Activated T-helper 2 cell treated with anti-CD3 and anti-CD28 coated beads, Interferon-gamma antibody, Interleukin-2, Interleukin-4, amounts not matched to agents 10 μg/mL and 5 μg/mL and 100 μg/mL, durations not matched to agents 14 hours and 24 hours and 36 hours (primary cell): ENCODE measurements around the gene FAM185A. TPM values are rescaled to one million over a fixed set of nuclear protein-coding genes. Genes with fewer than 3 reads are reported as not detected.
"Not testable (repeated sequence)": the region's sequence is repeated elsewhere in the genome, so short reads cannot be mapped to it uniquely, and the experiment has no call there.

Experiments used
- DNase-seq: peaks from one replicate; pipeline ENCODE4 v3.0.0; 2021; ENCODE audit warnings: low spot score
- H3K27ac Mint-ChIP-seq: one replicate; pipeline ENCODE4 v1.8.0; 2021; ENCODE audit warnings: mixed read lengths
- H3K27me3 Mint-ChIP-seq: one replicate; pipeline ENCODE4 v1.8.0; 2021; ENCODE audit warnings: low read depth, mixed read lengths
- H3K36me3 Mint-ChIP-seq: one replicate; pipeline ENCODE4 v1.8.0; 2021; ENCODE audit warnings: low read depth, mixed read lengths
- H3K4me1 Mint-ChIP-seq: one replicate; pipeline ENCODE4 v1.8.0; 2021; ENCODE audit warnings: low read depth, mixed read lengths
- H3K4me3 Mint-ChIP-seq: one replicate; pipeline ENCODE4 v1.8.0; 2021; ENCODE audit warnings: low read depth, mild to moderate bottlenecking, moderate library complexity, mixed read lengths
- H3K9me3 Mint-ChIP-seq: one replicate; pipeline ENCODE4 v1.8.0; 2021; ENCODE audit warnings: mixed read lengths
- intact Hi-C: fragments of 100-400 bp; cut with micrococcal nuclease; formaldehyde crosslinking; loops from one replicate; pipeline ENCODE4 v1.15.1; 2023
- total RNA-seq: library from RNA; stranded (reverse); gene quantifications from 2 replicates; pipeline ENCODE4 v1.2.3, GENCODE V29; 2022

FAM185A gene
- total RNA-seq, 1 donor from 2014 or later: 9.4 TPM

GRCh38 chr7:102791831-102792230 lies 43.0 kb downstream of the FAM185A start:
- DNase-seq, H3K4me3 Mint-ChIP-seq, H3K27ac Mint-ChIP-seq, H3K36me3 Mint-ChIP-seq, H3K27me3 Mint-ChIP-seq, intact Hi-C loops, H3K9me3 Mint-ChIP-seq, H3K4me1 Mint-ChIP-seq: not testable (repeated sequence)

DNA sequence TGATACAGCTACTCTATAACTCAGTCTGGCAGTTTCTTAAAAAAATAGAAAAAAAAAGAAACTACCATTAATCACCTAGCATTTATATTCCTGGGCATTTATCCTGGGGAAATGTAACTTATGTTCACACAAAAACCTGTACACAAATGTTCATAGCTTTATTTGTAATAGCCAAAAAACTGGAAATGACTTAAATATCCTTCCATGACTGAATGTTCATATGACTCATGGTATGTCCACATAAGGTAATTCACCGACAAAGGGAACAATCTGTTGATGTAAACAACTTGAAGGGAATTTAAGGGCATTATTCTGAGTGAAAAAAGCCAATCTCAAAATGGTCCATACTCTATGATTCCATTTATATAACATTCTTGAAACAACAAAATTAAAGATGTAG lies 45.8 kb downstream of the FAM185A start:
- H3K27me3 Mint-ChIP-seq, DNase-seq, H3K4me1 Mint-ChIP-seq, H3K36me3 Mint-ChIP-seq, intact Hi-C loops, H3K9me3 Mint-ChIP-seq, H3K4me3 Mint-ChIP-seq, H3K27ac Mint-ChIP-seq: not testable (repeated sequence)

- peaks cover 16% of the 10 kb centered on the region for H3K9me3 Mint-ChIP-seq
- H3K4me3 Mint-ChIP-seq, H3K27ac Mint-ChIP-seq, H3K4me1 Mint-ChIP-seq, H3K36me3 Mint-ChIP-seq, H3K27me3 Mint-ChIP-seq, DNase-seq, intact Hi-C loops: not testable (repeated sequence)
Measured at GRCh38 chr7:102795987-102796595, 47.3 kb downstream of the FAM185A start.

- no peak for DNase-seq
- Mint-ChIP-seq H3K27ac (no peak overlapping the region), H3K4me3 (no peak overlapping the region), H3K27me3 (no peaks in the 10 kb centered on the region), H3K4me1 (no peaks in the 10 kb centered on the region), H3K9me3 (peaks cover 10% of the 10 kb centered on the region), H3K36me3 (no peaks in the 10 kb centered on the region)
- intact Hi-C loops: no loop called here
Measured at GRCh38 chr7:102806613-102807012, 57.8 kb downstream of the FAM185A start.

DNA sequence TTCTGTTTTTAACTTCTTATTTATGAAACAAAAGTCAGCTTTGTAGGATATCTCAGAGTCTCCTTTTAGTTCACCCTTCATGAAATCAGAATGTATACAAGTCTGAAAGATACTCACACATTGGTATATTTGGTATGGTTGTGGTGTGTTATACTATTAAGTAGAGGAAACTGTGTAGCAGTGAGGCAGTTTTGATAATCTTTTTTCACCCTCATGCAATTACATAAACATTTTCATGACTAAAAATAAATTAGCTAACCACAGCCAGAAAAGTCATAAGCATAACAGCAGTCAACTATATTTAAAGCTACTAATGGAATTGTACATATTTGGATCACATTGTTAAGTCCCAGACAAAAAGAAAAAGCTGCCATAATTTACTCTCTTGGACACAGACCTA lies 62.1 kb downstream of the FAM185A start:
- no peak overlapping the region for H3K27ac Mint-ChIP-seq
- H3K27me3 Mint-ChIP-seq: no peaks in the 10 kb centered on the region
- H3K9me3 Mint-ChIP-seq: no peaks in the 10 kb centered on the region
- intact Hi-C loops: no loop called here
- peaks cover 12% of the 10 kb centered on the region for H3K4me1 Mint-ChIP-seq
- H3K4me3 Mint-ChIP-seq: no peak overlapping the region
- no peaks in the 10 kb centered on the region for H3K36me3 Mint-ChIP-seq
- DNase-seq: no peak

DNA sequence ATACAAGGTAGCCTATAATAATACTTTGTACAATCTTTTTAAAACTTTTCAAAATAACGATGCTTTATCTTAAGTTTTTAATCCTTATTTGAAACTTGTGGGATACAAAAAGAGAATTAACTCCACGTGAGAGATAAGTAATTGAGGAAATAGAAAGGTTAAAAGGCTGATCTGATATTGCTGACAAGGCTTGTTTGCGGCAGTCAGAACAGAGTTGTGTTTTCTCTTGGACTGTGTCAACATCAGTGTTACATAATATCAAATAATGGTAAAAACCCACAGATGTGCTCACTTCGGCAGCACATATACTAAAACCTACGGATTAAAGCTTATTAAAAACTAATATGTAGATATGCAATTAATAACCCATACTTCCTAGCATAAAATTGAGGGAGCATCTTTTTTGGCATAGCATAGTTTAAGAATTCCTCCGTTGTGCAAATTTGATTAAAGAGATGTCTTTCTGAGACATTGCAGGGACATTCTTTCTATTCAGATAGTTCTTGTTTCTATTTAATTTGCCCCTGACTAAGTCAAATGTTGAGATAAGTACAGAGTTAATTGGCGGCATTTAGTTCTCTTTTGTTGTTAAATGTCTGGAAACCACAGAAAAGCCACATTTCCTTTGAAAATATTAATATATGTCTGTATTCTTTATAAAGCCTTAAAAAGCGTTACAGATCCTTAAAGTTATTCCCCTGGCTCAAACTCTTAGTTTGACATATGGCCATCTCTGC lies 63.3 kb downstream of the FAM185A start:
- H3K4me3 Mint-ChIP-seq: no peak overlapping the region

DNA sequence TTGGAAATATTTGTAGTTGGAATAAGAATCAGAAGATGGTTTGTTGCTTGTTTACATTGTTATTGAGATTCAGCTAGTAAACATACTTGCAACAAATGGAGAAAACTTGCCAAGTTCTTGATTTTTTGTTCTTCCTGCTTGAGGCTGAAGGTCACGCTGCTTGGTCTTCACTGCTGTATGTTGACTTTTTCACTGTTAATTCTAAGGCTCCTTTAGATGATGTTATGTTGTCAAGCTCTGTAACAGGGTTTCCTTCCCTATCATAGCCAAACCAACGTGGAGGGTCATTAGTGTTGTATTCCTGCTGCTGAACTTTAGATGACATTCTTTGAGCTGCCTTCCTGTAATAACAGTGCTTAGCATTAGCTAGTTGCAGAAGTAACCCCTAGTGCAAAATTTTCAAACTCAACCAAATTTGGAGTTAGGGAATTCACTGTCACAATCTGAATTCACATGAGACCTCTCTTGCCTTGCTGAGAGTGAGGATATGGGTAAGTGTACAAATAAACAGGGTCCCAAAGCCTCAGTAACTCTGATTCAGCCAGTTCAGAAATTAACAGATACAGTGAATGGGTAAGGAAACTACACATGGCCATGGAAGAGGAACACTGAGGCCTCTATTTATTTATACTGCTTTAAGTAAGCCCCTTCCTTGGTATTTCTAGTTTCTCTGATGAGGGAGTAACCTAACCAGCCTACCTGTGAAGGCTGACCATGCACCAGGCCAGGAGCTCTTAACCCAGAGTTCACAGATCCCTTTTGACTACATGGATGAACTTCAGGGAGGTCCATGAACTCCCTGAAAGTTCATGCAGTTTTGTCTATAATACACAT lies 64.6 kb downstream of the FAM185A start:
- peak overlapping the region; percentile 32 for H3K27ac Mint-ChIP-seq

More for the DNA sequence above, 63.3 kb downstream of the FAM185A start:
- H3K27ac Mint-ChIP-seq: no peak overlapping the region
- H3K36me3 Mint-ChIP-seq: no peaks in the 10 kb centered on the region
- intact Hi-C loops: no loop called here
- no peaks in the 10 kb centered on the region for H3K9me3 Mint-ChIP-seq
- no peak for DNase-seq
- peaks cover 12% of the 10 kb centered on the region for H3K4me1 Mint-ChIP-seq
- no peaks in the 10 kb centered on the region for H3K27me3 Mint-ChIP-seq

GRCh38 chr7:102814025-102814471 lies 65.2 kb downstream of the FAM185A start:
- Mint-ChIP-seq H3K4me1 (peaks cover 12% of the 10 kb centered on the region), H3K36me3 (no peaks in the 10 kb centered on the region), H3K9me3 (no peaks in the 10 kb centered on the region), H3K27ac (peak overlapping the region; percentile 32), H3K4me3 (no peak overlapping the region), H3K27me3 (no peaks in the 10 kb centered on the region)
- no peak for DNase-seq
- intact Hi-C loops: loop anchor here (1.0 kb wide), 2 partner anchors 21 to 60 kb away; no protein-coding TSS in a partner anchor

More for the DNA sequence above, 64.6 kb downstream of the FAM185A start:
- no peaks in the 10 kb centered on the region for H3K9me3 Mint-ChIP-seq
- intact Hi-C loops: loop anchor here (1.0 kb wide), 2 partner anchors 22 to 61 kb away; no protein-coding TSS in a partner anchor
- H3K36me3 Mint-ChIP-seq: no peaks in the 10 kb centered on the region
- peaks cover 12% of the 10 kb centered on the region for H3K4me1 Mint-ChIP-seq
- no peak for DNase-seq
- H3K4me3 Mint-ChIP-seq: no peak overlapping the region
- no peaks in the 10 kb centered on the region for H3K27me3 Mint-ChIP-seq

DNA sequence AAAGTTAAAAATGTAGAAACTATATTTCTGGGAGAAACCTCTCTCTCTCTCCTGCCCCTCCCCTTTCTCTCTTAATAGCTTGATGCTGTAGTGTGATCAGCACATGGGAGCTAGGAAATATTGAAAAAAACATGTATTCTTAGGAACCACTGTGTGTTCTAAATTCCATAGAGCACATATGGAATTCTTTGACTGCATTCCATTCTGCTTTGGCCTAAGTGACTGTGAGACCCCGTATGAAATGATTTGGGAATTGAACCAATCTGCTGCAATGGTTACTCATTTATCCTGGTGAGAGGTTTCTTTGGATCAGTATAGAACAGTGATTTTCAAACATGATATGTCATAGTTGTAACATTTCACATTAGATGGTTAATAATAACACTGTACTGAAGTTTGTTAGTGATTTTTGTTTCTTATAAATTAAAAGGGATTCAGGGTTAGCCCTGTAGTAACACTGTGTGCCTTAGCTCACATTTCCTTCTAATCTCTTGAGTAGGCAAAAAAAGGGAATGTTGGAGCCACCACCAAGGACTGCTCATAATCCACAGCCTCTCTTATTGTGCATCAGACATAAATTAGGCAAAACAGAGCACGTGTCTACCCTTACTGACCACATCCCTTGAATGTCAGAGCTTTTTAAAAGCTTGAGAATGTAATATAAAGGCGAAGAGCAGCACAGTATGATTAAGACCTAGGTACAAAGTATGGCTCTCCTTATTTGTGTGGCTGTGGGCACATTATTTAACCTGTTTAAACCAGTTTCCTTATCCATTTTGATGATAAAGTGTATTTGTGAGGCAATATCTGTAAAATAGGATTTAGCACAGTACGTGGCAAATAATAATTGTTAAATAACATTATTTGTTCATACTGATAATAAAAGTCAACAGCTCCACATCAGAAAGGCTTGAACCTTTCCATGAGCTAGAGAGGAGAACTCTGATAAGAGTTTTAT lies 69.1 kb downstream of the FAM185A start:
- H3K4me1 Mint-ChIP-seq: peaks cover 12% of the 10 kb centered on the region
- H3K27ac Mint-ChIP-seq: no peak overlapping the region
- H3K27me3 Mint-ChIP-seq: no peaks in the 10 kb centered on the region
- peaks cover 4% of the 10 kb centered on the region for H3K36me3 Mint-ChIP-seq
- intact Hi-C loops: no loop called here
- no peak overlapping the region for H3K4me3 Mint-ChIP-seq
- H3K9me3 Mint-ChIP-seq: no peaks in the 10 kb centered on the region
- DNase-seq: no peak

DNA sequence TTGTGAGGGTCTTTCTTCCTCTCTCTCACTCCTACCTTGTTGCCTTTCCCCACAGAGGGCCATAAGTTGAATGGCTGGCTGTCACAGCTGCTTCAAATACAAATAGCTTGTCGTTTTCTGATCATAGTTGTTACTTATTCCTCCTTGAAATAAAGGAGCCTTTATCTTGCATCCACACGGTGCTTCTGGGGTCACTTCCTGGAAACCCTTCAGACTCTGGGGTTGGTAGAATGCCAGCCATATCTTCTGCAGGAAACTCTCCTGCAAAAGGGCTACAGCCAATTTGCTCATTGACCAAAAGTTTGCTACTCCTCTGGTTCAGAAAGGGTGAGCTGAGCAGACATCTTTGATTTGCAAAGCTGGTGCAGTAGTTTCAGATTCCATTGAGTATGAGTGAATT lies 70.4 kb downstream of the FAM185A start:
- H3K9me3 Mint-ChIP-seq: no peaks in the 10 kb centered on the region
- H3K27me3 Mint-ChIP-seq: no peaks in the 10 kb centered on the region
- no peak overlapping the region for H3K4me3 Mint-ChIP-seq
- intact Hi-C loops: no loop called here
- DNase-seq: no peak
- H3K36me3 Mint-ChIP-seq: peaks cover 4% of the 10 kb centered on the region
- H3K27ac Mint-ChIP-seq: no peak overlapping the region
- H3K4me1 Mint-ChIP-seq: peaks cover 1% of the 10 kb centered on the region

DNA sequence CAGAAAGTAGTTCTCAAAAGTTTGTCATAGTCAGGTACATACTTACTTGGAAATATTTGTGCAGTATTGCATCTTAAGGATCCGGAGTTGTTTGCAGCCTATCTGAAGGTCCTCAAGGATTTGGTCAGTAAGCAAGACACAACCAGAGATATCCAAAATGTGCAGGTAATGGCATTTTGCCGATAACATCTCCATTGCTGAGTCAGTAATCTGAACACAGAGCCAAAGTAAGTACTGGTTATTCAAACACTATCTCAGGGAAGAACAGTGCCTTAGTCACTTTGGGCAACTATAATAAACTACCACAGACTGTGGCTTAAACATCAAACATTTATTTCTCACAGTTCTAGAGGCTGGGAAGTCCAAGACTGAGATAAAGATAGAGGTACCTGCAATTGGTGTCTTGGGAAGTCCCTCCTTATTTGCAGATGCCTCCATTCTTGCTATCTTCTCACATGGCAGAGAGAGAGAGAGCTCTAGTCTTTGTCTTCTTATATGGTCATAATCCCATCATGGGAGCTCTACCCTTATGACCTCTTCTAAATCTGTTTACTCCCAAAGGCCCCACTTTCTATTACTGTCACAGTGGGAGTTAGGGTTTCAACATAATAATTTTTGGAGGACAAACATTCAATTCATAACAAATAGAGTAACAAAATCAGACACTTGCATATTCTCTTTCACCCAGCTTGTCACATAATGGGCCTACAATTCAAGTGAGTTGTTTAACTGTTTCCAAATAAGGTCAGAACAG lies 73.4 kb downstream of the FAM185A start:
- H3K36me3 Mint-ChIP-seq: peaks cover 4% of the 10 kb centered on the region
- no peak overlapping the region for H3K4me3 Mint-ChIP-seq
- intact Hi-C loops: no loop called here
- no peak for DNase-seq
- H3K4me1 Mint-ChIP-seq: no peaks in the 10 kb centered on the region
- H3K27ac Mint-ChIP-seq: no peak overlapping the region
- H3K9me3 Mint-ChIP-seq: no peaks in the 10 kb centered on the region
- no peaks in the 10 kb centered on the region for H3K27me3 Mint-ChIP-seq
